ENCODE results near the gene WDR54.
"Not testable (repeated sequence)": the region's sequence is repeated elsewhere in the genome, so short reads cannot be mapped to it uniquely, and the experiment has no call there.

The WDR54 gene

GRCh38 chr2:74459503-74460118, 38.1 kb downstream of the WDR54 start:
- peaks cover 18 to 41% of the 10 kb centered on the region in 2 donors for H3K4me1 ChIP-seq (ENCODE audit: control insufficient read depth in 1 of 2, insufficient read depth in 2 of 2, low read length in 2 of 2)
- H3K27me3 ChIP-seq (ENCODE audit: low read depth, low read length); H3K9me3 ChIP-seq (ENCODE audit: control insufficient read depth in 1 of 2, low read length in 2 of 2); H3K27ac ChIP-seq (ENCODE audit: low read length); H3K4me3 ChIP-seq (ENCODE audit: low read depth in 1 of 2, low read length in 2 of 2): not testable (repeated sequence)
- H3K36me3 ChIP-seq (ENCODE audit: control insufficient read depth in 1 of 2, insufficient read depth in 2 of 2, low read length in 2 of 2) = peaks cover 8 to 19% of the 10 kb centered on the region in 2 donors

- not testable (repeated sequence) for H3K9me3 ChIP-seq (ENCODE audit: control insufficient read depth in 1 of 2, low read length in 2 of 2); H3K27me3 ChIP-seq (ENCODE audit: low read depth, low read length); H3K27ac ChIP-seq (ENCODE audit: low read length); H3K4me3 ChIP-seq (ENCODE audit: low read depth in 1 of 2, low read length in 2 of 2)
- H3K36me3 ChIP-seq (ENCODE audit: control insufficient read depth in 1 of 2, insufficient read depth in 2 of 2, low read length in 2 of 2) = peaks cover 8 to 19% of the 10 kb centered on the region in 2 donors
- peaks cover 17 to 41% of the 10 kb centered on the region in 2 donors for H3K4me1 ChIP-seq (ENCODE audit: control insufficient read depth in 1 of 2, insufficient read depth in 2 of 2, low read length in 2 of 2)
These were observed 38.7 kb downstream of the WDR54 start for GRCh38 chr2:74460187-74460586.

DNA sequence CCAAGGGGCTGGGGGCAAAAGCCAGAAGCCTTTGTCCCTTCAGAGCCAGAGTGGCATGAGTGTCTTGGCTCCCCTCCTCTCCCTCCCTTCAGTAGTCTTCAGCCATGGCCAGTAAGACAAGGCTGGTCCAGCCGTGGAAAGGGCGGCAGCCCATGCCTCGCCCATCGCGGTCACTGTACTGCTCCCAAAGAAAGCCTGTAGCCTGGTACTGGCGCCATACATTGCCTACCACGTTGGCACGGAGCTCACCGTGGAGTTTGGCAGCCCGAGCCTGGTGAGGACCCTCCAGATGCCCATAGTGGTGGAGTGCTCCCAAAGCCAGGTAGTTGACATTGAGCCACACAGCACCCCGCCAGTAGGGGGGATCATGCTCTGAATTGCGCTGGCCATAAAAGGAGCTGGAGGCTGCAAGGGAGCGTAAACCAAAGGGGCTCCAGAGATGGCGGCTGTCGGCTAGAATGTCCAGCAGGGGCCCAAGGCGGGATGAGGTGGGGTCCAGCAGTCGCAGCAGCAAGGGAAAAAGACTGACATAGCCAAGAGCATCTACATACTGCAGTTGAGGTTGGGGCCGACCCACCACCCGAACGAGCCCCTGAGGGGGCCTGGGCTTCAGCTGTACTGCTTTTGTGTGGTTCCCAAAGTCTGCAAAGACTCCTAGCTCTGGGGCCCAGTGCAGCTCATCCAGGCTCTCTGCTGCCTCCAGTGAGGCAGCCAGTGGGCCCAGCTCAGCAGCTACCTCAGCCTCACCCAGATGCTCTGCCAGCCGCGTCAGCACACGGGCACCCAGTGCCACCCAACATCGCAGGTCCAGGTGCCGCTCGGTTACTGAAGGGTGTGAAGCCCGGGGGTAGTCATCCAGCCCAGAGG, 39.9 kb downstream of the WDR54 start:
- no peaks in the 10 kb centered on the region for H3K9me3 ChIP-seq (ENCODE audit: control insufficient read depth in 1 of 2, low read length in 2 of 2)
- H3K36me3 ChIP-seq (ENCODE audit: control insufficient read depth in 1 of 2, insufficient read depth in 2 of 2, low read length in 2 of 2) = peaks cover 8 to 19% of the 10 kb centered on the region in 2 donors
- H3K4me1 ChIP-seq (ENCODE audit: control insufficient read depth in 1 of 2, insufficient read depth in 2 of 2, low read length in 2 of 2) = peaks cover 11 to 34% of the 10 kb centered on the region in 2 donors
- no peak overlapping the region for H3K27ac ChIP-seq (ENCODE audit: low read length)
- H3K27me3 ChIP-seq (ENCODE audit: low read depth, low read length) = no peaks in the 10 kb centered on the region
- H3K4me3 ChIP-seq (ENCODE audit: low read depth in 1 of 2, low read length in 2 of 2) = no peak overlapping the region

GRCh38 chr2:74462054-74462785, 40.7 kb downstream of the WDR54 start:
- peaks cover 8 to 19% of the 10 kb centered on the region in 2 donors for H3K36me3 ChIP-seq (ENCODE audit: control insufficient read depth in 1 of 2, insufficient read depth in 2 of 2, low read length in 2 of 2)
- H3K4me3 ChIP-seq (ENCODE audit: low read depth in 1 of 2, low read length in 2 of 2) = no peak overlapping the region
- H3K9me3 ChIP-seq (ENCODE audit: control insufficient read depth in 1 of 2, low read length in 2 of 2) = no peaks in the 10 kb centered on the region
- no peak overlapping the region for H3K27ac ChIP-seq (ENCODE audit: low read length)
- H3K4me1 ChIP-seq (ENCODE audit: control insufficient read depth in 1 of 2, insufficient read depth in 2 of 2, low read length in 2 of 2) = peaks cover 7 to 26% of the 10 kb centered on the region in 2 donors
- H3K27me3 ChIP-seq (ENCODE audit: low read depth, low read length) = no peaks in the 10 kb centered on the region

- Histone ChIP-seq H3K36me3 (ENCODE audit: control insufficient read depth in 1 of 2, insufficient read depth in 2 of 2, low read length in 2 of 2) (peaks cover 8 to 19% of the 10 kb centered on the region in 2 donors), H3K4me1 (ENCODE audit: control insufficient read depth in 1 of 2, insufficient read depth in 2 of 2, low read length in 2 of 2) (peaks cover 7 to 26% of the 10 kb centered on the region in 2 donors), H3K4me3 (ENCODE audit: low read depth in 1 of 2, low read length in 2 of 2) (no peak overlapping the region)
These were observed 41.2 kb downstream of the WDR54 start for GRCh38 chr2:74462786-74463105.

DNA sequence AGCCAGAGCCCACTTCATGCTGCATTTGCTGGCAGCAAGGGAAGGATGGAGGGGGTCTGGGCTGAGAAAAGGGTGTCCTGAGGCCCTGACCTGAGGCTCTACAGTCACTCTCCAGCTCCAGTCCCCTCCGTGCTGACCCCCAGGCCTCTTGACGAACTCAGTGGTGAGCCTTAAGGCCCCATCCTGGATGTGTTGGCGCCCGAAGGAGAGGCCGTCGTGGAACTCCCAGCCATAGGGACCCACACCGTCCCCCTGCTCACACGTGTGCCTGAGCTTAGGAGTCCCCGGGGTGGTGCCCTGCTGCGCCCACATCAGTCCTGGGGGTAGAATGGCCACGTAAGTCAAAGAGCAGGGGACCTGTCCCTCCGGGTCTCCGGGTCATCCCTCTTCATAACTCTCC, 42.9 kb downstream of the WDR54 start:
- no peaks in the 10 kb centered on the region for H3K27me3 ChIP-seq (ENCODE audit: low read depth, low read length)
- peaks cover 1 to 18% of the 10 kb centered on the region in 2 donors for H3K4me1 ChIP-seq (ENCODE audit: control insufficient read depth in 1 of 2, insufficient read depth in 2 of 2, low read length in 2 of 2)
- peak overlapping the region; percentile 70 to 93 for H3K4me3 ChIP-seq (ENCODE audit: low read depth in 1 of 2, low read length in 2 of 2)
- peaks cover 8 to 19% of the 10 kb centered on the region in 2 donors for H3K36me3 ChIP-seq (ENCODE audit: control insufficient read depth in 1 of 2, insufficient read depth in 2 of 2, low read length in 2 of 2)
- H3K9me3 ChIP-seq (ENCODE audit: control insufficient read depth in 1 of 2, low read length in 2 of 2) = no peaks in the 10 kb centered on the region
- peak overlapping the region; percentile 82 for H3K27ac ChIP-seq (ENCODE audit: low read length)

More at GRCh38 chr2:74462786-74463105, 41.2 kb downstream of the WDR54 start:
- no peaks in the 10 kb centered on the region for H3K27me3 ChIP-seq (ENCODE audit: low read depth, low read length)
- H3K9me3 ChIP-seq (ENCODE audit: control insufficient read depth in 1 of 2, low read length in 2 of 2) = no peaks in the 10 kb centered on the region
- peak overlapping the region; percentile 21 for H3K27ac ChIP-seq (ENCODE audit: low read length)

- H3K9me3 ChIP-seq (ENCODE audit: control insufficient read depth in 1 of 2, low read length in 2 of 2); H3K4me3 ChIP-seq (ENCODE audit: low read depth in 1 of 2, low read length in 2 of 2); H3K27ac ChIP-seq (ENCODE audit: low read length); H3K27me3 ChIP-seq (ENCODE audit: low read depth, low read length): not testable (repeated sequence)
- peaks cover 8 to 22% of the 10 kb centered on the region in 2 donors for H3K4me1 ChIP-seq (ENCODE audit: control insufficient read depth in 1 of 2, insufficient read depth in 2 of 2, low read length in 2 of 2)
- H3K36me3 ChIP-seq (ENCODE audit: control insufficient read depth in 1 of 2, insufficient read depth in 2 of 2, low read length in 2 of 2) = peaks cover 14 to 20% of the 10 kb centered on the region in 2 donors
These were observed 49.2 kb downstream of the WDR54 start for GRCh38 chr2:74470742-74471141.

GRCh38 chr2:74471332-74472065, 50.0 kb downstream of the WDR54 start:
- peak overlapping the region; percentile 85 to 94 for H3K4me3 ChIP-seq (ENCODE audit: low read depth in 1 of 2, low read length in 2 of 2)
- H3K27ac ChIP-seq (ENCODE audit: low read length) = peak overlapping the region; percentile 94
- H3K36me3 ChIP-seq (ENCODE audit: control insufficient read depth in 1 of 2, insufficient read depth in 2 of 2, low read length in 2 of 2) = peaks cover 14 to 21% of the 10 kb centered on the region in 2 donors
- H3K4me1 ChIP-seq (ENCODE audit: control insufficient read depth in 1 of 2, insufficient read depth in 2 of 2, low read length in 2 of 2) = peaks cover 8 to 17% of the 10 kb centered on the region in 2 donors
- H3K27me3 ChIP-seq (ENCODE audit: low read depth, low read length) = no peaks in the 10 kb centered on the region
- H3K9me3 ChIP-seq (ENCODE audit: control insufficient read depth in 1 of 2, low read length in 2 of 2) = no peaks in the 10 kb centered on the region

- H3K4me1 ChIP-seq (ENCODE audit: control insufficient read depth in 1 of 2, insufficient read depth in 2 of 2, low read length in 2 of 2) = peaks cover 8 to 17% of the 10 kb centered on the region in 2 donors
- H3K27me3 ChIP-seq (ENCODE audit: low read depth, low read length) = no peaks in the 10 kb centered on the region
- no peaks in the 10 kb centered on the region for H3K9me3 ChIP-seq (ENCODE audit: control insufficient read depth in 1 of 2, low read length in 2 of 2)
- H3K4me3 ChIP-seq (ENCODE audit: low read depth in 1 of 2, low read length in 2 of 2) = peak within 1 kb of the TSS; percentile 85 to 94
- H3K27ac ChIP-seq (ENCODE audit: low read length) = peak within 1 kb of the TSS; percentile 94
- peaks cover 15 to 21% of the 10 kb centered on the region in 2 donors for H3K36me3 ChIP-seq (ENCODE audit: control insufficient read depth in 1 of 2, insufficient read depth in 2 of 2, low read length in 2 of 2)
These were observed 50.8 kb downstream of the WDR54 start, which contains the start of gene MRPL53 for GRCh38 chr2:74472086-74472944. MRPL53 (minus strand) TSS chr2:74472680; CDS start chr2:74472660, 20 bp downstream.

DNA sequence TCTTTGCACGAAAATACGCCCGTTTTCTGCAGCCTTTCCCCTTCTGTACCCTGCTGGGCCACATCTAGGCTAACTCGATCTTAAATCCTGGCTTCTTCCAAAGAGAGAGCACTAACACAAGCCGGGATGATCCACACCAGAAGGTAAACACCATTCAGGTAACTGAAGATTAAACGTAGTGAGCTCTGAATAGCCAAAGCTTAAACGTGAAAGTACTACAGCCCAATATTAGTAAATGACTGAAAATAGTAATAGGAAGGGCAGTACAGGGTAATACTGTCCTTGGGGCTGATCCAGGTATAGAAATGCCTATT, 51.4 kb downstream of the WDR54 start:
- Histone ChIP-seq H3K9me3 (ENCODE audit: control insufficient read depth in 1 of 2, low read length in 2 of 2) (no peaks in the 10 kb centered on the region), H3K4me1 (ENCODE audit: control insufficient read depth in 1 of 2, insufficient read depth in 2 of 2, low read length in 2 of 2) (peaks cover 8 to 17% of the 10 kb centered on the region in 2 donors), H3K4me3 (ENCODE audit: low read depth in 1 of 2, low read length in 2 of 2) (peak overlapping the region; percentile 85 to 94), H3K36me3 (ENCODE audit: control insufficient read depth in 1 of 2, insufficient read depth in 2 of 2, low read length in 2 of 2) (peaks cover 19 to 21% of the 10 kb centered on the region in 2 donors), H3K27me3 (ENCODE audit: low read depth, low read length) (no peaks in the 10 kb centered on the region), H3K27ac (ENCODE audit: low read length) (peak overlapping the region; percentile 94)

Data from muscle layer of duodenum (tissue), 2 donors.